Keratinocyte (primary cell): ENCODE measurements around the gene HDAC9. TPM values are rescaled to one million over a fixed set of nuclear protein-coding genes. Genes with fewer than 3 reads are reported as not detected.

Experiments
- DNase-seq: peaks from one replicate; pipeline ENCODE4 v3.0.0-alpha.2; 2011; ENCODE audit warnings: low read depth, missing footprints, low spot score
- FAIRE-seq: peaks from 2 replicates; lab custom pipeline; 2011; peaks lifted over from hg19 to GRCh38; lab: Jason Lieb, UNC
- H2AFZ ChIP-seq: 2 replicates; pipeline ENCODE4 v1.6.0; 2012; ENCODE audit warnings: low read length, control low read depth, inconsistent platforms; ENCODE audit not compliant: control insufficient read depth
- H3K27ac ChIP-seq: 2 replicates; pipeline ENCODE4 v1.5.1; 2011; ENCODE audit warnings: low read length; ENCODE audit not compliant: control insufficient read depth, insufficient read depth
- H3K27me3 ChIP-seq: 3 replicates; pipeline ENCODE4 v1.6.0; 2011; ENCODE audit warnings: low read length; ENCODE audit not compliant: control insufficient read depth, insufficient read depth; ENCODE audit errors: extremely low read depth
- H3K36me3 ChIP-seq, 2 experiments: 2 replicates in 1 of 2; 3 replicates in 1 of 2; pipeline ENCODE4 v1.5.1; 2011; ENCODE audit warnings: low read length in 2 of 2, mild to moderate bottlenecking in 1 of 2; ENCODE audit not compliant: control insufficient read depth in 2 of 2, insufficient read depth in 2 of 2; ENCODE audit errors: extremely low read depth in 1 of 2
- H3K4me1 ChIP-seq: 3 replicates; pipeline ENCODE4 v1.5.1; 2011; ENCODE audit warnings: low read length; ENCODE audit not compliant: control insufficient read depth, insufficient read depth; ENCODE audit errors: extremely low read depth
- H3K4me2 ChIP-seq: 3 replicates; pipeline ENCODE4 v1.6.0; 2011; ENCODE audit warnings: low read depth, low read length; ENCODE audit not compliant: control insufficient read depth, insufficient read depth; ENCODE audit errors: extremely low read depth
- H3K4me3 ChIP-seq, 3 experiments: fragments of 200-600 bp in 1 of 3; sonication (generic) in 1 of 3; 2 replicates in 2 of 3; 3 replicates in 1 of 3; pipeline ENCODE4 v1.5.1; 2011 to 2016; ENCODE audit warnings: low read length in 3 of 3, mild to moderate bottlenecking in 3 of 3, control low read depth in 2 of 3, inconsistent platforms in 1 of 3, low read depth in 1 of 3, mixed read lengths in 1 of 3, mixed run types in 1 of 3, moderate library complexity in 1 of 3; ENCODE audit not compliant: control insufficient read depth in 2 of 3, insufficient read depth in 2 of 3; ENCODE audit errors: extremely low read depth in 1 of 3
- H3K79me2 ChIP-seq: 2 replicates; pipeline ENCODE4 v1.6.0; 2012; ENCODE audit warnings: low read length; ENCODE audit not compliant: control insufficient read depth, insufficient read depth
- H3K9ac ChIP-seq: 3 replicates; pipeline ENCODE4 v1.6.0; 2011; ENCODE audit warnings: low read length; ENCODE audit not compliant: control insufficient read depth, insufficient read depth; ENCODE audit errors: extremely low read depth
- H3K9me1 ChIP-seq: 3 replicates; pipeline ENCODE4 v1.6.0; 2011; ENCODE audit warnings: low read length; ENCODE audit not compliant: control insufficient read depth, insufficient read depth; ENCODE audit errors: extremely low read depth
- H3K9me3 ChIP-seq: 2 replicates; pipeline ENCODE4 v1.5.1; 2012; ENCODE audit warnings: low read depth, low read length; ENCODE audit not compliant: control insufficient read depth
- H4K20me1 ChIP-seq: 3 replicates; pipeline ENCODE4 v1.6.0; 2011; ENCODE audit warnings: low read length; ENCODE audit not compliant: control insufficient read depth, insufficient read depth; ENCODE audit errors: extremely low read depth
- CTCF ChIP-seq, 3 experiments: IDR thresholded peaks in 1 of 3; conservative IDR thresholded peaks in 1 of 3; optimal IDR thresholded peaks in 1 of 3; 2 replicates in 2 of 3; 3 replicates in 1 of 3; pipeline versions ENCODE3 to v1.5.1; 2011; ENCODE audit warnings: low read length in 3 of 3, mild to moderate bottlenecking in 3 of 3, moderate library complexity in 2 of 3, control low read depth in 1 of 3, inconsistent platforms in 1 of 3; ENCODE audit not compliant: insufficient read depth in 2 of 3; ENCODE audit errors: extremely low read depth in 1 of 3
- EZH2 ChIP-seq: IDR thresholded peaks from one replicate; pipeline ENCODE4 v1.6.1; 2012; ENCODE audit warnings: inconsistent platforms, mild to moderate bottlenecking, low read length, moderate library complexity
- dilution Hi-C: fragments of 300-500 bp; cut with MboI; formaldehyde crosslinking; loops from one replicate; pipeline ENCODE4 v1.7.0; 2020; ENCODE audit warnings: low sequenced_read_pairs; ENCODE audit not compliant: extremely low pct_ligation_motif_present
- polyA plus RNA-seq, 5 experiments: library from polyadenylated mRNA; depleted of rRNA in 3 of 5; stranded (reverse) in 3 of 5; stranded (forward) in 1 of 5; unstranded in 1 of 5; fragments of >200 nt; gene quantifications; 1 replicate in 1 of 5; 2 replicates in 3 of 5; 3 replicates in 1 of 5; pipeline versions ENCODE4 v1.2.1 to v1.2.3, GENCODE V29; 2011 to 2012; ENCODE audit warnings: missing spikeins in 2 of 5, low read depth in 1 of 5, low replicate concordance in 1 of 5

The HDAC9 gene
- polyA plus RNA-seq, 1 donor (not counting 4 experiments of a cell fraction or from before 2014, with no cell fraction given) = 24.6 TPM

GRCh38 chr7:18675579-18675978 is 180.0 kb downstream of the HDAC9 start:
- H3K36me3 ChIP-seq = peaks cover 0 to 4% of the 10 kb centered on the region in 2 experiments
- no peaks in the 10 kb centered on the region for H4K20me1 ChIP-seq
- no peak overlapping the region for H2AFZ ChIP-seq
- dilution Hi-C loops = no loop called here
- no peaks in the 10 kb centered on the region for H3K4me1 ChIP-seq
- DNase-seq (no peak), FAIRE-seq (no peak)
- no peak for TF ChIP-seq EZH2
- TF ChIP-seq CTCF (optimal IDR thresholded peaks at IDR 0.05 in 1 of 3, IDR thresholded peaks at IDR 0.05 in 1 of 3, conservative IDR thresholded peaks at IDR 0.05 in 1 of 3; ENCODE audit: extremely low read depth in 1 of 3, insufficient read depth in 2 of 3, low read length in 3 of 3) = no peak
- H3K4me2 ChIP-seq = no peak overlapping the region
- H3K9me1 ChIP-seq = no peaks in the 10 kb centered on the region
- no peak overlapping the region for H3K27ac ChIP-seq
- no peak overlapping the region for H3K9ac ChIP-seq
- H3K4me3 ChIP-seq = no peak overlapping the region
- H3K79me2 ChIP-seq = no peaks in the 10 kb centered on the region
- no peaks in the 10 kb centered on the region for H3K9me3 ChIP-seq
- no peaks in the 10 kb centered on the region for H3K27me3 ChIP-seq

GRCh38 chr7:18679261-18679660 is 183.7 kb downstream of the HDAC9 start:
- H3K4me3 ChIP-seq = no peak overlapping the region
- H3K4me2 ChIP-seq = no peak overlapping the region
- no peak for DNase-seq
- H3K9me1 ChIP-seq = no peaks in the 10 kb centered on the region
- no peaks in the 10 kb centered on the region for H4K20me1 ChIP-seq
- TF ChIP-seq CTCF (optimal IDR thresholded peaks at IDR 0.05 in 1 of 3, IDR thresholded peaks at IDR 0.05 in 1 of 3, conservative IDR thresholded peaks at IDR 0.05 in 1 of 3; ENCODE audit: extremely low read depth in 1 of 3, insufficient read depth in 2 of 3, low read length in 3 of 3) (no peak), EZH2 (no peak)
- H2AFZ ChIP-seq = no peak overlapping the region
- no peaks in the 10 kb centered on the region for H3K79me2 ChIP-seq
- dilution Hi-C loops = no loop called here
- no peak overlapping the region for H3K9ac ChIP-seq
- no peaks in the 10 kb centered on the region for H3K4me1 ChIP-seq
- H3K27ac ChIP-seq = no peak overlapping the region
- no peaks in the 10 kb centered on the region for H3K27me3 ChIP-seq
- no peak for FAIRE-seq
- peaks cover 0 to 2% of the 10 kb centered on the region in 2 experiments for H3K36me3 ChIP-seq
- no peaks in the 10 kb centered on the region for H3K9me3 ChIP-seq
